Nephron (organoid): ENCODE data around the gene ZNF669.

ENCODE experiments used
- H3K27ac Mint-ChIP-seq, 3 experiments: 2 replicates each; pipeline ENCODE4 v1.8.0; 2020; ENCODE audit warnings: mixed read lengths in 3 of 3, mild to moderate bottlenecking in 2 of 3, moderate library complexity in 1 of 3
- H3K27me3 Mint-ChIP-seq: 2 replicates; pipeline ENCODE4 v1.8.0; 2021; ENCODE audit warnings: low read depth, mild to moderate bottlenecking, moderate library complexity, mixed read lengths
- H3K36me3 Mint-ChIP-seq: 2 replicates; pipeline ENCODE4 v1.8.0; 2020; ENCODE audit warnings: low read depth, mixed read lengths
- H3K4me1 Mint-ChIP-seq: 2 replicates; pipeline ENCODE4 v1.8.0; 2020; ENCODE audit warnings: mixed read lengths
- H3K4me3 Mint-ChIP-seq, 3 experiments: 2 replicates each; pipeline ENCODE4 v1.8.0; 2020; ENCODE audit warnings: mild to moderate bottlenecking in 3 of 3, mixed read lengths in 3 of 3, moderate library complexity in 2 of 3
- H3K9me3 Mint-ChIP-seq: 2 replicates; pipeline ENCODE4 v1.8.0; 2020; ENCODE audit warnings: mixed read lengths
- CTCF ChIP-seq, 3 experiments: fragments of 200-600 bp; sonication (generic); IDR thresholded peaks; one replicate each; pipeline ENCODE4 v1.5.0; 2021; ENCODE audit warnings: antibody characterized with exemption in 3 of 3; ENCODE audit not compliant: unreplicated experiment in 3 of 3

ZNF669 gene

DNA sequence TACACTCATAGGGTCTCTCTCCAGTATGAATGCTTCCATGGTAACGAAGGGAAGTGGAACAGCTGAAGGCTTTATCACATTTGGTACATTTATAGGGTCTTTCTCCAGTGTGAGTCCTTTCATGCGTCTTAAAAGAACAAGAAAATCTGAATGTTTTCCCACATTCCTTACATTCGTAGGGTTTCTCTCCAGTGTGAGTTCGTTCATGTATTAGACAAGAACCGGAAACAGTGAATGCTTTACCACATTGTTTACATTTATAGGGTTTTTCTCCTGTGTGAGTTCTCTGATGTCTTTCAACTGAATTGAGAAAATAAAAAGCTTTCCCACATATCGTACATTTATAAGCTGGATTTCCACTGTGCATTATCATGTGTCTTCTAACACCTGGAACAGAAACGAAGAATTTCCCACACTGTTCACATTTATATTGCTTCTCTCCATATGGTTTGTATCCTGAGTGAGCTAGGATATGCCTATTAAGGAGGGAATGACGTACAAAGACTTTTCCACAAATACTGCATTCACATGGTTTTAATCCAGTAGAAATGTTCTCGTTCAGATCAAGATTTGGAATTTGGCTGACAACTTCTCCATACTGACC, 3.4 kb downstream of the ZNF669 start:
- Mint-ChIP-seq H3K4me1 (peaks cover 5% of the 10 kb centered on the region), H3K27me3 (no peaks in the 10 kb centered on the region), H3K36me3 (peaks cover 79% of the 10 kb centered on the region), H3K9me3 (peaks cover 59% of the 10 kb centered on the region), H3K27ac (no peak overlapping the region), H3K4me3 (peak overlapping the region in 1 of 3 experiments; percentile 23)
- no peak for TF ChIP-seq CTCF (IDR thresholded peaks at IDR 0.05; ENCODE audit: unreplicated experiment in 3 of 3)

- TF ChIP-seq CTCF (IDR thresholded peaks at IDR 0.05; ENCODE audit: unreplicated experiment in 3 of 3) = no peak
- peaks cover 67% of the 10 kb centered on the region for H3K36me3 Mint-ChIP-seq
- H3K27ac Mint-ChIP-seq = no peak overlapping the region
- H3K4me3 Mint-ChIP-seq = no peak overlapping the region
- peaks cover 51% of the 10 kb centered on the region for H3K9me3 Mint-ChIP-seq
- H3K27me3 Mint-ChIP-seq = no peaks in the 10 kb centered on the region
- no peaks in the 10 kb centered on the region for H3K4me1 Mint-ChIP-seq
Observed at GRCh38 chr1:247096958-247097357, 7.2 kb downstream of the ZNF669 start.

GRCh38 chr1:247096544-247096943, 7.6 kb downstream of the ZNF669 start:
- H3K4me3 Mint-ChIP-seq = no peak overlapping the region
- no peaks in the 10 kb centered on the region for H3K4me1 Mint-ChIP-seq
- H3K27ac Mint-ChIP-seq = no peak overlapping the region
- H3K9me3 Mint-ChIP-seq = peaks cover 47% of the 10 kb centered on the region
- H3K27me3 Mint-ChIP-seq = no peaks in the 10 kb centered on the region
- H3K36me3 Mint-ChIP-seq = peaks cover 63% of the 10 kb centered on the region
- no peak for TF ChIP-seq CTCF (IDR thresholded peaks at IDR 0.05; ENCODE audit: unreplicated experiment in 3 of 3)

DNA sequence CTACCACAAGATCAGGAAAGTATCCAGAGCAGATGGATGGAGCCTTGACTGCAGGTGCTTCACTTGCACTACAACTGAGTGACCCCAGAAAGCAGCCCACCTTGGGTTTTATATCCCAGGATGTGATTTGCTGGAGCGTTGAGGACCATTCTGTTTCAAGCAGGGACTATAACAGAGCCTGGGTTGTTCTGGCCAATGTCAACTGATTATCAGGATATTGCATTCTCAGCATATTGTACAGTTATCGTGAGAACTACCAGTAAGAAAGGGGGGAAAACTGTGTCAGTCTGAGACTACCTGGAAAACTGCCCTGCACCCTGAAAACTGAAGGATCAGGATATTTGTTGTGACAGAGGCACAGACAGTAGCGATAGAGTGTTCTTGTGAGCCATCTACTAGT, 8.0 kb downstream of the ZNF669 start:
- Mint-ChIP-seq H3K36me3 (peaks cover 59% of the 10 kb centered on the region), H3K4me3 (no peak overlapping the region), H3K27ac (no peak overlapping the region), H3K9me3 (peaks cover 45% of the 10 kb centered on the region), H3K4me1 (no peaks in the 10 kb centered on the region), H3K27me3 (no peaks in the 10 kb centered on the region)
- no peak for TF ChIP-seq CTCF (IDR thresholded peaks at IDR 0.05; ENCODE audit: unreplicated experiment in 3 of 3)

- Mint-ChIP-seq H3K9me3 (peaks cover 4% of the 10 kb centered on the region), H3K4me3 (no peak overlapping the region), H3K27me3 (no peaks in the 10 kb centered on the region), H3K4me1 (no peaks in the 10 kb centered on the region), H3K27ac (no peak overlapping the region), H3K36me3 (peaks cover 3% of the 10 kb centered on the region)
- TF ChIP-seq CTCF (IDR thresholded peaks at IDR 0.05; ENCODE audit: unreplicated experiment in 3 of 3) = no peak
Observed at GRCh38 chr1:247090455-247090854, 13.7 kb downstream of the ZNF669 start.

GRCh38 chr1:247089616-247090375, 14.4 kb downstream of the ZNF669 start:
- Mint-ChIP-seq H3K36me3 (peaks cover 3% of the 10 kb centered on the region), H3K4me3 (no peak overlapping the region), H3K27me3 (no peaks in the 10 kb centered on the region), H3K9me3 (peaks cover 7% of the 10 kb centered on the region), H3K27ac (no peak overlapping the region), H3K4me1 (no peaks in the 10 kb centered on the region)
- no peak for TF ChIP-seq CTCF (IDR thresholded peaks at IDR 0.05; ENCODE audit: unreplicated experiment in 3 of 3)
